ENCODE data around the gene FGF7.

FGF7 gene

GRCh38 chr15:49423901-49424550 lies 984 bp downstream of the FGF7 start:
- no peak for TF ChIP-seq CTCF (IDR thresholded peaks at IDR 0.05)
- no peak for TF ChIP-seq ZFX (IDR thresholded peaks at IDR 0.05; ENCODE audit: borderline replicate concordance)
- no peak overlapping the region for H3K27ac ChIP-seq

GRCh38 chr15:49424954-49425353 lies 1.9 kb downstream of the FGF7 start:
- no peak for TF ChIP-seq ZFX (IDR thresholded peaks at IDR 0.05; ENCODE audit: borderline replicate concordance)
- TF ChIP-seq CTCF (IDR thresholded peaks at IDR 0.05), result no peak
- no peak overlapping the region for H3K27ac ChIP-seq

GRCh38 chr15:49427372-49427771 lies 4.3 kb downstream of the FGF7 start:
- TF ChIP-seq CTCF (IDR thresholded peaks at IDR 0.05) (no peak), ZFX (IDR thresholded peaks at IDR 0.05; ENCODE audit: borderline replicate concordance) (no peak)
- no peak overlapping the region for H3K27ac ChIP-seq

GRCh38 chr15:49428409-49429095 lies 5.5 kb downstream of the FGF7 start:
- TF ChIP-seq ZFX (IDR thresholded peaks at IDR 0.05; ENCODE audit: borderline replicate concordance), result no peak
- no peak overlapping the region for H3K27ac ChIP-seq

GRCh38 chr15:49430046-49430445 lies 7.0 kb downstream of the FGF7 start:
- no peak for TF ChIP-seq CTCF (IDR thresholded peaks at IDR 0.05)
- TF ChIP-seq ZFX (IDR thresholded peaks at IDR 0.05; ENCODE audit: borderline replicate concordance), result no peak
- H3K27ac ChIP-seq, result no peak overlapping the region

GRCh38 chr15:49435174-49435573 lies 12.1 kb downstream of the FGF7 start:
- H3K27ac ChIP-seq, result no peak overlapping the region
- TF ChIP-seq ZFX (IDR thresholded peaks at IDR 0.05; ENCODE audit: borderline replicate concordance) (no peak), CTCF (IDR thresholded peaks at IDR 0.05) (no peak)

- no peak overlapping the region for H3K27ac ChIP-seq
- TF ChIP-seq CTCF (IDR thresholded peaks at IDR 0.05) (no peak), ZFX (IDR thresholded peaks at IDR 0.05; ENCODE audit: borderline replicate concordance) (no peak)
Observed at GRCh38 chr15:49436751-49437150, 13.7 kb downstream of the FGF7 start.

Measured in 22Rv1 (cell line).